Embryonic facial prominence (tissue), 1 donor: Measurements from ENCODE around the gene RBMX.
"Not testable (repeated sequence)": the region's sequence is repeated elsewhere in the genome, so short reads cannot be mapped to it uniquely, and the experiment has no call there.

Source experiments
- DNase-seq: peaks from one replicate; pipeline ENCODE4 v3.0.0-alpha.2; 2016; ENCODE audit errors: extremely low spot score

The RBMX gene

GRCh38 chrX:136878423-136878822 lies 2.1 kb downstream of the RBMX start:
- DNase-seq = no peak

- DNase-seq = not testable (repeated sequence)
Observed at GRCh38 chrX:136874114-136874513, 6.4 kb downstream of the RBMX start.

- not testable (repeated sequence) for DNase-seq
Observed at GRCh38 chrX:136873210-136873609, 7.3 kb downstream of the RBMX start.

- no peak for DNase-seq
Observed at GRCh38 chrX:136872091-136872700, 8.3 kb downstream of the RBMX start.

GRCh38 chrX:136870064-136870463 lies 10.5 kb downstream of the RBMX start:
- DNase-seq = no peak

GRCh38 chrX:136868283-136869055 lies 12.1 kb downstream of the RBMX start:
- no peak for DNase-seq

- DNase-seq = no peak
Observed at GRCh38 chrX:136867518-136867917, 13.0 kb downstream of the RBMX start.

GRCh38 chrX:136867096-136867491 lies 13.4 kb downstream of the RBMX start:
- no peak for DNase-seq

- DNase-seq = no peak
Observed at GRCh38 chrX:136866337-136867095, 14.0 kb downstream of the RBMX start.

GRCh38 chrX:136865270-136866158 lies 15.0 kb downstream of the RBMX start:
- no peak for DNase-seq

GRCh38 chrX:136863826-136864225 lies 16.7 kb downstream of the RBMX start:
- no peak for DNase-seq

GRCh38 chrX:136862546-136862945 lies 18.0 kb downstream of the RBMX start:
- DNase-seq = no peak

GRCh38 chrX:136861877-136862276 lies 18.6 kb downstream of the RBMX start:
- DNase-seq = no peak

GRCh38 chrX:136858007-136858756 lies 22.3 kb downstream of the RBMX start:
- no peak for DNase-seq

- DNase-seq = no peak
Observed at GRCh38 chrX:136856551-136856950, 24.0 kb downstream of the RBMX start.

- no peak for DNase-seq
Observed at GRCh38 chrX:136856050-136856449, 24.5 kb downstream of the RBMX start.

GRCh38 chrX:136851526-136851925 lies 29.0 kb downstream of the RBMX start:
- DNase-seq = no peak

GRCh38 chrX:136850441-136851175 lies 29.9 kb downstream of the RBMX start:
- no peak for DNase-seq

GRCh38 chrX:136849395-136849794 lies 31.1 kb downstream of the RBMX start:
- DNase-seq = no peak

GRCh38 chrX:136847874-136848273 lies 32.7 kb downstream of the RBMX start:
- DNase-seq = no peak
